Upper lobe of right lung (tissue), 1 donor: ENCODE data around the gene PANX3. TPM values are rescaled to one million over a fixed set of nuclear protein-coding genes. Genes with fewer than 3 reads are reported as not detected.
A peak's percentile ranks its signal among the peaks of the same experiment; 100 is the strongest.

Experiments
- ATAC-seq: fragments of 200-7000 bp; cut with Tn5 transposase; one replicate; pipeline ENCODE4 v1.9.1; 2020; ENCODE audit warnings: mild to moderate bottlenecking, moderate library complexity
- DNase-seq: peaks from one replicate; pipeline ENCODE4 v3.0.0-alpha.2; 2020
- H3K27ac ChIP-seq: fragments of 200-600 bp; one replicate; pipeline ENCODE4 v1.8.0; 2022
- H3K27me3 ChIP-seq: fragments of 200-600 bp; one replicate; pipeline ENCODE4 v1.8.0; 2022; ENCODE audit warnings: mild to moderate bottlenecking
- H3K36me3 ChIP-seq: fragments of 200-600 bp; one replicate; pipeline ENCODE4 v1.8.0; 2022
- H3K4me1 ChIP-seq: fragments of 200-600 bp; one replicate; pipeline ENCODE4 v1.8.0; 2022
- H3K4me3 ChIP-seq: fragments of 200-600 bp; one replicate; pipeline ENCODE4 v1.8.0; 2022; ENCODE audit warnings: mild to moderate bottlenecking
- H3K9me3 ChIP-seq: fragments of 200-600 bp; one replicate; pipeline ENCODE4 v1.8.0; 2022
- intact Hi-C: fragments of 100-400 bp; cut with DNase I; formaldehyde crosslinking; loops from one replicate; pipeline ENCODE4 v1.11.0; 2022
- total RNA-seq: library from RNA; stranded (reverse); fragmentation: NEBNext Ultra II Directional; extraction: Animal tissue kit (Norgen Biotek cat#: 25700); gene quantifications from one replicate; pipeline ENCODE4 v1.2.1, GENCODE V29; 2021
- TF ChIP-seq, protein P1 (sequence below): fragments of 200-600 bp; IDR thresholded peaks from one replicate; pipeline ENCODE4 v1.8.0; 2022; ENCODE audit warnings: antibody characterized with exemption
- donor health status: DM: no; HTN: yes; CAD: no; lungs with severe emphysema.

PANX3 gene
- total RNA-seq, 1 donor from 2014 or later: not detected

DNA sequence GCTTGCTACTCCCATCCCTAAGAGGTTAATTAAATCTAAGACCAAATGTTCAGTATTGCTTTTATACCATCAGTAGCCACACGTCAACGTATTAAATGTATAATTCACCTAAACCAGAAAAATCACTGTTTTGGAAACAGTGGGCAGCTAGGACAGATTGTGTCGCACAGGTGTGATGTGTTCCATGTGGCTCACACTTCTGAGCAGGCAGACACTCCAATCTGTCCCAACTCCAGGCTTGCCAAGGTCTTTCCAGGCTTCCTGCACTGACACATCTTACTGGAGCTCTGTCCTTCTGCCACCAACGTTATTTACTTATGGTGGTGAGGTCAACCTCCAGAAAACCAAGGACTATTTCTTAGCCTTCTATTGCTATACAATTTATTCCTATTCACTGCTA lies 50.9 kb downstream of the PANX3 start:
- DNase-seq: no peak
- H3K27ac ChIP-seq: no peak overlapping the region
- TF ChIP-seq, protein P1, sequence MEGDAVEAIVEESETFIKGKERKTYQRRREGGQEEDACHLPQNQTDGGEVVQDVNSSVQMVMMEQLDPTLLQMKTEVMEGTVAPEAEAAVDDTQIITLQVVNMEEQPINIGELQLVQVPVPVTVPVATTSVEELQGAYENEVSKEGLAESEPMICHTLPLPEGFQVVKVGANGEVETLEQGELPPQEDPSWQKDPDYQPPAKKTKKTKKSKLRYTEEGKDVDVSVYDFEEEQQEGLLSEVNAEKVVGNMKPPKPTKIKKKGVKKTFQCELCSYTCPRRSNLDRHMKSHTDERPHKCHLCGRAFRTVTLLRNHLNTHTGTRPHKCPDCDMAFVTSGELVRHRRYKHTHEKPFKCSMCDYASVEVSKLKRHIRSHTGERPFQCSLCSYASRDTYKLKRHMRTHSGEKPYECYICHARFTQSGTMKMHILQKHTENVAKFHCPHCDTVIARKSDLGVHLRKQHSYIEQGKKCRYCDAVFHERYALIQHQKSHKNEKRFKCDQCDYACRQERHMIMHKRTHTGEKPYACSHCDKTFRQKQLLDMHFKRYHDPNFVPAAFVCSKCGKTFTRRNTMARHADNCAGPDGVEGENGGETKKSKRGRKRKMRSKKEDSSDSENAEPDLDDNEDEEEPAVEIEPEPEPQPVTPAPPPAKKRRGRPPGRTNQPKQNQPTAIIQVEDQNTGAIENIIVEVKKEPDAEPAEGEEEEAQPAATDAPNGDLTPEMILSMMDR: no peak
- peaks cover 19% of the 10 kb centered on the region for H3K36me3 ChIP-seq
- H3K9me3 ChIP-seq: no peaks in the 10 kb centered on the region
- no peaks in the 10 kb centered on the region for H3K27me3 ChIP-seq
- intact Hi-C loops: no loop called here
- no peak for ATAC-seq
- no peaks in the 10 kb centered on the region for H3K4me1 ChIP-seq
- H3K4me3 ChIP-seq: no peak overlapping the region

DNA sequence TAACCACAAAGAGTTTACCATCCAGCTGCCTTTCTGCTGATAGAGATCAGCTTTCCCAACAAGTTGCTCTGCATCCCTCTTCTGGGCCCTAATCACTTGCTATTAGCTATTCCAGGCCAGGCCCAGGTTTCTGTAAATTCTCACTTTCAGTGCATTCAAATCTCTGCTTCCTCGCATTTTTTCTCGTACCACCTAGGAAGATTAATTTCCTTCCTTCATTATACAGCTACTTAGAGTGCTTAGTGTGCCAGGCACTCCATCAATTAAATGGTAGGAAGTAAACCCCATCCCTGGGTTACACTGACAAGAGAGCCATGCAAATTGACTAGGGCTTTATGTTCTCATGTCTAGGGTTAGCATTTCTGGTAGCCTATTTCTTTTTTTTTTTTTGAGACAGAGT lies 52.6 kb downstream of the PANX3 start:
- ATAC-seq (no peak), DNase-seq (no peak)
- H3K4me3 ChIP-seq: no peak overlapping the region
- H3K27me3 ChIP-seq: no peaks in the 10 kb centered on the region
- H3K9me3 ChIP-seq: no peaks in the 10 kb centered on the region
- TF ChIP-seq, protein P1: no peak
- H3K36me3 ChIP-seq: peaks cover 22% of the 10 kb centered on the region
- intact Hi-C loops: no loop called here
- no peak overlapping the region for H3K27ac ChIP-seq
- H3K4me1 ChIP-seq: no peaks in the 10 kb centered on the region

DNA sequence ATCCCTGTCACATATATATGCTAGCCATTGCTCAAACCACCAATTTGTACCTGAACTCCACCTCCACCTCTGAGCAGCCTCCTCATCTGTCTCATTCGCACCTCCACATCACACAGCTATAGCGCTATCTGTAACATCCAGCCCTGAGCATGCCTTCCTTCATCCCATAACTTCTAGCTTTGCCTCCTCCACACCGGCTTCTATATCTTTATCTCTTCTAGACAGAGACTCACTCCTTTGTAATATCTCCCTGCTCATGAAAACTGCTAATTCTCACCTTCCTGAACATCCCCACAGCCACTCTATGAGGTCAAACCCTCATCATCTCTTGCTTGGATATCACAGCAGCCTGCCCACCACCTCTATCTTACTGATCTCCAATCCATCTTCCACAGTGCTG lies 56.4 kb downstream of the PANX3 start:
- ATAC-seq (no peak), DNase-seq (no peak)
- TF ChIP-seq, protein P1: no peak
- Histone ChIP-seq H3K27me3 (no peaks in the 10 kb centered on the region), H3K4me3 (no peak overlapping the region), H3K36me3 (peaks cover 22% of the 10 kb centered on the region), H3K27ac (no peak overlapping the region), H3K9me3 (no peaks in the 10 kb centered on the region), H3K4me1 (peaks cover 1% of the 10 kb centered on the region)
- intact Hi-C loops: no loop called here

DNA sequence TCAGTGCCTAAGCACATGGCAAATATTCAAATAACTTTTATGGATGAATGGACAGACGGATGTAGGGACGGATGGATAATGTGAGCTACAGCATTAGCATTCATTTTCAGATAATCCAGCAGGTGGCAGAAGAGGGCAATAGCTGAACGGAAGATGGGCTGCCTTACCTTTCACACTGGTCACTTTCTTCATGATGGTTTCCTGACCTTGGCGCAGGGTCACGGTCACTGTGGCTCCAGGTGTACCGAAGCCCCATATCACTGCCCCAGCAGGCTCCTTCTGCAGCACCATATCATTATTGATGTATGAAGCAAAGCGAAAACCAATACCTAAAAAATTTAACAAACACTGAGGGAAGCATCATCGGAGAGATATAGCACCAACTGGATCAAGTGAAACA lies 58.0 kb downstream of the PANX3 start:
- no peak overlapping the region for H3K27ac ChIP-seq
- no peaks in the 10 kb centered on the region for H3K9me3 ChIP-seq
- H3K4me1 ChIP-seq: peaks cover 7% of the 10 kb centered on the region
- DNase-seq (no peak), ATAC-seq (peak; percentile 58)
- H3K27me3 ChIP-seq: no peaks in the 10 kb centered on the region
- intact Hi-C loops: no loop called here
- TF ChIP-seq, protein P1: peak; percentile 86
- H3K36me3 ChIP-seq: peaks cover 20% of the 10 kb centered on the region
- H3K4me3 ChIP-seq: no peak overlapping the region

Other genes with a start within 250 kb of the PANX3 start
- gene OR8B2, start 226.9 kb upstream of the PANX3 start, total RNA-seq: not detected
- gene OR8B3, start 212.4 kb upstream of the PANX3 start, total RNA-seq: not detected
- gene OR8B4, start 186.6 kb upstream of the PANX3 start, total RNA-seq: not detected
- gene OR8B8, start 165.7 kb upstream of the PANX3 start, total RNA-seq: not detected
- not detected for gene OR8B12, start 67.8 kb upstream of the PANX3 start, total RNA-seq
- gene OR8A1, start 41.4 kb upstream of the PANX3 start, total RNA-seq: not detected
- 44.9 TPM for gene TBRG1, start 11.4 kb downstream of the PANX3 start, total RNA-seq
- gene SIAE, start 62.3 kb downstream of the PANX3 start, total RNA-seq: 41.6 TPM
- gene SPA17, start 62.5 kb downstream of the PANX3 start, total RNA-seq: 4.8 TPM
- gene NRGN, start 128.5 kb downstream of the PANX3 start, total RNA-seq: 79.9 TPM
- 40.1 TPM for gene VSIG2, start 140.8 kb downstream of the PANX3 start, total RNA-seq
- gene ESAM, start 150.9 kb downstream of the PANX3 start, total RNA-seq: 164 TPM
- 13.3 TPM for gene MSANTD2, start 189.0 kb downstream of the PANX3 start, total RNA-seq